ENCODE data around the gene KRTAP4-11. TPM values are rescaled to one million over a fixed set of nuclear protein-coding genes. Genes with fewer than 3 reads are reported as not detected.

The KRTAP4-11 gene
- total RNA-seq = not detected in 2 replicates

GRCh38 chr17:41117846-41118386, at the start of gene KRTAP4-11:
TSS of gene KRTAP4-11 (minus strand) at chr17:41118373. CDS start at chr17:41118315, 58 bp downstream.

GRCh38 chr17:41160648-41161047, 42.5 kb upstream of the KRTAP4-11 start, which contains the start of gene KRTAP4-4:
TSS of gene KRTAP4-4 (minus strand) at chr17:41160748. CDS start at chr17:41160691, 57 bp downstream.

GRCh38 chr17:41149652-41149985, 31.4 kb upstream of the KRTAP4-11 start, which contains the start of gene KRTAP4-5:
TSS of gene KRTAP4-5 (minus strand) at chr17:41149825. CDS start at chr17:41149767, 58 bp downstream.

GRCh38 chr17:41140360-41141131, 22.4 kb upstream of the KRTAP4-11 start, which contains the start of gene KRTAP4-6:
TSS of gene KRTAP4-6 (minus strand) at chr17:41140544. CDS start at chr17:41140487, 57 bp downstream.

GRCh38 chr17:41123991-41124371, 5.8 kb upstream of the KRTAP4-11 start, which contains the start of gene KRTAP4-12:
TSS of gene KRTAP4-12 (minus strand) at chr17:41124182. CDS start at chr17:41124122, 60 bp downstream.

GRCh38 chr17:41105347-41105746, 12.8 kb downstream of the KRTAP4-11 start, which contains the start of gene KRTAP4-9:
TSS of gene KRTAP4-9 (plus strand) at chr17:41105389. CDS start at chr17:41105389, 0 bp downstream.

GRCh38 chr17:41101586-41102259, 16.4 kb downstream of the KRTAP4-11 start, which contains the start of gene KRTAP4-16:
TSS of gene KRTAP4-16 (minus strand) at chr17:41102209. CDS start at chr17:41102209, 0 bp downstream.

GRCh38 chr17:41098042-41098441, 20.1 kb downstream of the KRTAP4-11 start, which contains the start of gene KRTAP4-8:
TSS of gene KRTAP4-8 (minus strand) at chr17:41098142. CDS start at chr17:41098084, 58 bp downstream.

GRCh38 chr17:41084100-41084856, 33.9 kb downstream of the KRTAP4-11 start, which contains the start of gene KRTAP4-7:
TSS of gene KRTAP4-7 (plus strand) at chr17:41084150. CDS start at chr17:41084207, 57 bp downstream.

Other genes starting within 250 kb of the KRTAP4-11 start
- not detected in 2 replicates for gene KRT20, start 233.1 kb downstream of the KRTAP4-11 start, total RNA-seq
- under 0.01 and 0.46 TPM in 2 replicates for gene KRT23, start 180.7 kb downstream of the KRTAP4-11 start, total RNA-seq
- not detected in 2 replicates for gene KRT39, start 151.4 kb downstream of the KRTAP4-11 start, total RNA-seq
- not detected in 2 replicates for gene KRT40, start 134.0 kb downstream of the KRTAP4-11 start, total RNA-seq
- not detected in 2 replicates for gene KRTAP3-3, start 124.2 kb downstream of the KRTAP4-11 start, total RNA-seq
- not detected in 2 replicates for gene KRTAP3-2, start 118.5 kb downstream of the KRTAP4-11 start, total RNA-seq
- gene KRTAP3-1, start 109.2 kb downstream of the KRTAP4-11 start, total RNA-seq = not detected in 2 replicates
- gene KRTAP1-5, start 91.2 kb downstream of the KRTAP4-11 start, total RNA-seq = 0.57 and 0.83 TPM in 2 replicates
- gene KRTAP1-4, start 88.2 kb downstream of the KRTAP4-11 start, total RNA-seq = not detected in 2 replicates
- not detected in 2 replicates for gene KRTAP1-3, start 83.5 kb downstream of the KRTAP4-11 start, total RNA-seq
- gene KRTAP1-1, start 76.9 kb downstream of the KRTAP4-11 start, total RNA-seq = not detected in 2 replicates
- not detected in 2 replicates for gene KRTAP2-1, start 71.1 kb downstream of the KRTAP4-11 start, total RNA-seq
- not detected in 2 replicates for gene KRTAP2-2, start 63.1 kb downstream of the KRTAP4-11 start, total RNA-seq
- gene KRTAP2-3, start 58.3 kb downstream of the KRTAP4-11 start, total RNA-seq = not detected in 2 replicates
- not detected in 2 replicates for gene KRTAP2-4, start 52.5 kb downstream of the KRTAP4-11 start, total RNA-seq
- gene KRTAP4-7, start 34.2 kb downstream of the KRTAP4-11 start, total RNA-seq = not detected in 2 replicates
- not detected in 2 replicates for gene KRTAP4-8, start 20.2 kb downstream of the KRTAP4-11 start, total RNA-seq
- not detected in 2 replicates for gene KRTAP4-16, start 16.2 kb downstream of the KRTAP4-11 start, total RNA-seq
- not detected in 2 replicates for gene KRTAP4-9, start 13.0 kb downstream of the KRTAP4-11 start, total RNA-seq
- gene KRTAP4-12, start 5.8 kb upstream of the KRTAP4-11 start, total RNA-seq = not detected in 2 replicates
- gene KRTAP4-6, start 22.2 kb upstream of the KRTAP4-11 start, total RNA-seq = not detected in 2 replicates
- not detected in 2 replicates for gene KRTAP4-5, start 31.5 kb upstream of the KRTAP4-11 start, total RNA-seq
- gene KRTAP4-4, start 42.4 kb upstream of the KRTAP4-11 start, total RNA-seq = not detected in 2 replicates
- gene KRTAP4-3, start 49.8 kb upstream of the KRTAP4-11 start, total RNA-seq = not detected in 2 replicates
- not detected in 2 replicates for gene KRTAP4-2, start 59.8 kb upstream of the KRTAP4-11 start, total RNA-seq
- gene KRTAP4-1, start 66.5 kb upstream of the KRTAP4-11 start, total RNA-seq = not detected in 2 replicates
- not detected in 2 replicates for gene KRTAP9-1, start 71.5 kb upstream of the KRTAP4-11 start, total RNA-seq
- not detected in 2 replicates for gene KRTAP9-2, start 108.3 kb upstream of the KRTAP4-11 start, total RNA-seq
- not detected in 2 replicates for gene KRTAP9-3, start 114.1 kb upstream of the KRTAP4-11 start, total RNA-seq
- gene KRTAP9-8, start 119.6 kb upstream of the KRTAP4-11 start, total RNA-seq = not detected in 2 replicates
- gene KRTAP9-4, start 131.3 kb upstream of the KRTAP4-11 start, total RNA-seq = not detected in 2 replicates
- gene KRTAP9-9, start 137.0 kb upstream of the KRTAP4-11 start, total RNA-seq = not detected in 2 replicates
- gene KRTAP9-6, start 147.0 kb upstream of the KRTAP4-11 start, total RNA-seq = not detected in 2 replicates
- gene KRTAP9-7, start 157.3 kb upstream of the KRTAP4-11 start, total RNA-seq = not detected in 2 replicates
- not detected in 2 replicates for gene KRTAP29-1, start 184.5 kb upstream of the KRTAP4-11 start, total RNA-seq
- gene KRTAP16-1, start 190.9 kb upstream of the KRTAP4-11 start, total RNA-seq = not detected in 2 replicates
- not detected in 2 replicates for gene KRTAP17-1, start 197.3 kb upstream of the KRTAP4-11 start, total RNA-seq
- gene KRT33A, start 232.5 kb upstream of the KRTAP4-11 start, total RNA-seq = not detected in 2 replicates